ENCODE measurements around the gene TCF4.

Gene TCF4

DNA sequence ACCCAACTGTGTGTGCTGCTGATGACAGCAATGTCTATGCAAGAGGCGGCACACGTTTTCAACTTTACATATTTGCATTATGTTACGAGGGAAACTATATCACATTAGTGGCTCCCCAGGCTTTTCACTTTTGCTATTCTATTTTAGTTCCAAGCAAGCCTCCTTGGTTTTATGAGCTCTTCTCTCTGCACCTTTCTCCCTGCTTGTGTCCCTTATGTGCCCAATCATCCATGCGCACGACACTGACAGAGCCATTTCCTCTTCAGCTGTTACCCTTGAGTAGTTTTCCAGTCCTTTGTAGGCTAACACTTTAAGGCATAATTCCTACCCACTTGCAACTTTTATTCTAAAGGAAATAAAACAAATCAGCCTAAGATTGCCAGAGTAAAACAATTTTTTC lies 154.3 kb downstream of the TCF4 start:
- H3K27ac ChIP-seq (ENCODE audit: low read depth, low read length) = no peak overlapping the region
- no peaks in the 10 kb centered on the region for H3K4me1 ChIP-seq (ENCODE audit: control insufficient read depth in 1 of 2, insufficient read depth in 2 of 2, low read length in 2 of 2)
- H3K4me3 ChIP-seq (ENCODE audit: low read depth in 1 of 2, low read length in 2 of 2) = no peak overlapping the region

DNA sequence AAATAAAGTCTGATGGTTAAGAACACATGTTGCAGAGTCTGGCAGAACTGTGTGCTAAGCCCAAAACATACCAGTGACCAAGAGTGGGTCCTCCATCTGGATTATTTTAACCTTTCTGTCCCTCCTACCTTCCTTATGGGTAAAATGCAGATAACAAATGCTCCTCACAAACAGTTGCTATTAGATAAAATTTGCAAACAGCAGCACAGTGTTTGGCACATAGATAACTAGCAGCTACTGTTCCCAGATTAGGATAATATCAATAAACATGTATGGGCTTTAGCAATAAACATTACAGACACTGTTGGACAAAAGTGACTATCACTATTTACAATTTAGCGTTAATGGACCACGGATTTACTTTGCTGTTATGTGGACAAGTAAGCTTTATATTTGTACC lies 154.9 kb downstream of the TCF4 start:
- no peaks in the 10 kb centered on the region for H3K9me3 ChIP-seq (ENCODE audit: control insufficient read depth in 1 of 2, low read length in 2 of 2)
- no peaks in the 10 kb centered on the region for H3K4me1 ChIP-seq (ENCODE audit: control insufficient read depth in 1 of 2, insufficient read depth in 2 of 2, low read length in 2 of 2)
- no peaks in the 10 kb centered on the region for H3K27me3 ChIP-seq (ENCODE audit: control insufficient read depth in 1 of 2, insufficient read depth in 2 of 2, low read length in 2 of 2)
- no peaks in the 10 kb centered on the region for H3K36me3 ChIP-seq (ENCODE audit: control insufficient read depth in 1 of 2, insufficient read depth in 2 of 2, low read length in 2 of 2)
- H3K27ac ChIP-seq (ENCODE audit: low read depth, low read length) = no peak overlapping the region
- H3K9ac ChIP-seq (ENCODE audit: low read depth in 1 of 2, low read length in 2 of 2) = no peak overlapping the region
- H3K4me3 ChIP-seq (ENCODE audit: low read depth in 1 of 2, low read length in 2 of 2) = no peak overlapping the region

More for the DNA sequence above, 154.3 kb downstream of the TCF4 start:
- Histone ChIP-seq H3K9ac (ENCODE audit: low read depth in 1 of 2, low read length in 2 of 2) (no peak overlapping the region), H3K9me3 (ENCODE audit: control insufficient read depth in 1 of 2, low read length in 2 of 2) (no peaks in the 10 kb centered on the region), H3K36me3 (ENCODE audit: control insufficient read depth in 1 of 2, insufficient read depth in 2 of 2, low read length in 2 of 2) (no peaks in the 10 kb centered on the region), H3K27me3 (ENCODE audit: control insufficient read depth in 1 of 2, insufficient read depth in 2 of 2, low read length in 2 of 2) (no peaks in the 10 kb centered on the region)

DNA sequence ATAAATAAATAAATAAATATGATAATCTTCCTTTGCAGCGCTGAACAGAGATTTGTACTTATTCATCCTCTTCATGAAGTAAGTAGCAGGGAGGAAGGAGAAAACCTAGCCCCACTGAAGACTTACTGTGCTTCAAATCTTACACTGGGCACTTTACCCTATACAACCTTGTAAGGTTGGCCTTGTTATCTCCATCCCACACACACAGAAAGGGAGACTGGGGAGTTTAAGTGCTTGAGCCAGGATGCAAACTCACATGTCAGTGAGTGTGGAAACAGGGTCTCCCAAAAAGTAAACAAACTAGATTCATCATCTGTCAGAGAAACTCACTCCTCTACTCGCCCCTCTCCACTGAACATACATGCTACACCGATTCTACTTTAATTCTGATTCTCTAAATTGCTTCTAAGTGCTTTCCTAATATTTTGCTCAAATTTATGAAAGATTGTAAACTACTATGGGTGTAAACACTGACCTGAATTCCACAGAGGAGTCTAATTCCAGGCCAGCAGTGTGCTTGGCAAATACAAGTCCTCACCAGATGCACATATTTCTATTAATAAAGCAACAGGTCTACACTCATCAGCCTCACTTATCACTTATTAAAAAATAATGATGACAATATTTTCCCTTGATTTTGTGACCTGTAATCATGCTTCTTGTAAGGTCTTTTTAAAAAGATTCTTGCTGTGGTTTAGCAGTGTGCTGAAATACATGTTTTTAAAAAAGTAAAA lies 155.5 kb downstream of the TCF4 start:
- H3K4me3 ChIP-seq (ENCODE audit: low read depth in 1 of 2, low read length in 2 of 2) = no peak overlapping the region
- no peaks in the 10 kb centered on the region for H3K27me3 ChIP-seq (ENCODE audit: control insufficient read depth in 1 of 2, insufficient read depth in 2 of 2, low read length in 2 of 2)
- no peaks in the 10 kb centered on the region for H3K9me3 ChIP-seq (ENCODE audit: control insufficient read depth in 1 of 2, low read length in 2 of 2)
- H3K9ac ChIP-seq (ENCODE audit: low read depth in 1 of 2, low read length in 2 of 2) = no peak overlapping the region
- H3K4me1 ChIP-seq (ENCODE audit: control insufficient read depth in 1 of 2, insufficient read depth in 2 of 2, low read length in 2 of 2) = no peaks in the 10 kb centered on the region
- no peaks in the 10 kb centered on the region for H3K36me3 ChIP-seq (ENCODE audit: control insufficient read depth in 1 of 2, insufficient read depth in 2 of 2, low read length in 2 of 2)
- H3K27ac ChIP-seq (ENCODE audit: low read depth, low read length) = no peak overlapping the region

DNA sequence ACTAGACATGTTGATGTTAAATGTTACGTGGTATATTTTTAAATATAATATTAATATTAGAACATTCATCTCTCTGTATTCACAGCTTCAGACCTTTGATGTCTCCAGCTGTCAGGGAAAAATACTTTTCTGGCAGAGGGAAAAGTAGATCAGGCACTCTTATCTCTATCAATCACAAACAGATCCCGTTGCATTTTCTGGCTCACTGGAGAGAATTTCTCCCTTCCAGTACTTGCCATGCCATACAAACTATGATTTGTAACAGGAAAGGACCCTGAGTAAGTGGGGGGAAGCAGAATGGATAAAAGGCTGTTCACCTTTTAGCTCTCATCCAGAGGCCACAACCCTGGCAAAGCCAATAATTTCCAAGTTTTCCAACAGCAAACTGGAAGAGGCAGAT lies 158.0 kb downstream of the TCF4 start:
- H3K9me3 ChIP-seq (ENCODE audit: control insufficient read depth in 1 of 2, low read length in 2 of 2) = no peaks in the 10 kb centered on the region
- no peak overlapping the region for H3K9ac ChIP-seq (ENCODE audit: low read depth in 1 of 2, low read length in 2 of 2)
- no peak overlapping the region for H3K27ac ChIP-seq (ENCODE audit: low read depth, low read length)
- H3K4me1 ChIP-seq (ENCODE audit: control insufficient read depth in 1 of 2, insufficient read depth in 2 of 2, low read length in 2 of 2) = no peaks in the 10 kb centered on the region
- H3K36me3 ChIP-seq (ENCODE audit: control insufficient read depth in 1 of 2, insufficient read depth in 2 of 2, low read length in 2 of 2) = no peaks in the 10 kb centered on the region
- no peaks in the 10 kb centered on the region for H3K27me3 ChIP-seq (ENCODE audit: control insufficient read depth in 1 of 2, insufficient read depth in 2 of 2, low read length in 2 of 2)
- no peak overlapping the region for H3K4me3 ChIP-seq (ENCODE audit: low read depth in 1 of 2, low read length in 2 of 2)

DNA sequence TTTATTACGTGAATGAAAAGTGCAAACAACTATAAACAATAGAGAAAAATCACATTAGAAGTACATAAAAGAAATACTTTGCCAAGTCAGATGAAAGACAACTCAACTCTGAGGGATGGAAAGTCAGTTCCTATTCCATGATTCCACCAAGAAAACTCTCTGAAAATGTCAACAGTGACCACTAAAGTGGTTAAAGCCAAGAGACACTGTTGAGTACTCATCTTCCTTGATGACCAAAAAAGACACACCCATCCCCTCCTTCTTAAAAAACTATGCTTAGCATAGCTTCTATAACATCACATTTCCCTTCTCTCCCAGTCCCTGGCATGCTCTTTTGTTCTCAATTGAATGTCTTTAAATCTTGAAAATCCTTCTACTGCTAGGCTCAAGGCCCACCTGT lies 160.0 kb downstream of the TCF4 start:
- no peaks in the 10 kb centered on the region for H3K9me3 ChIP-seq (ENCODE audit: control insufficient read depth in 1 of 2, low read length in 2 of 2)
- no peak overlapping the region for H3K27ac ChIP-seq (ENCODE audit: low read depth, low read length)
- no peak overlapping the region for H3K9ac ChIP-seq (ENCODE audit: low read depth in 1 of 2, low read length in 2 of 2)
- H3K36me3 ChIP-seq (ENCODE audit: control insufficient read depth in 1 of 2, insufficient read depth in 2 of 2, low read length in 2 of 2) = no peaks in the 10 kb centered on the region
- no peaks in the 10 kb centered on the region for H3K4me1 ChIP-seq (ENCODE audit: control insufficient read depth in 1 of 2, insufficient read depth in 2 of 2, low read length in 2 of 2)
- H3K4me3 ChIP-seq (ENCODE audit: low read depth in 1 of 2, low read length in 2 of 2) = no peak overlapping the region
- H3K27me3 ChIP-seq (ENCODE audit: control insufficient read depth in 1 of 2, insufficient read depth in 2 of 2, low read length in 2 of 2) = no peaks in the 10 kb centered on the region

DNA sequence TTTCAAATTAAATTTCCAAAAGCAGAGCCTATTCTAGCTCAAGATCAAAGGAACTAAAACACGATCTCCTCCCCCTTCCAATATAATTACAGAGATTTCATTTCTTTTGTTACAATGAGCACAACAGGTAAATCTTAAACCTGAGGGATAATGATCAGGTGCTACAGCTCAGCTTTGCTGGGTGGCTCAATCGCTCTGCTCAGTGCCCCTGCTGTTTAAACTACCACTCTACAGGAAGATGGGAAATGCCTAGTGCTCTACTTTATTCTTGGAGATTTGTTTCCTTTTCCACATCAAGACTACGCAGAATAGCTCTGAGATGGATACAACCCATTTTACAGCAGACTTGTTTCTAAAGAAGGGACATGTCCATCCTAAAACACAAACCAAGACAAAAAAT lies 162.3 kb downstream of the TCF4 start:
- no peaks in the 10 kb centered on the region for H3K9me3 ChIP-seq (ENCODE audit: control insufficient read depth in 1 of 2, low read length in 2 of 2)
- H3K9ac ChIP-seq (ENCODE audit: low read depth in 1 of 2, low read length in 2 of 2) = no peak overlapping the region
- H3K36me3 ChIP-seq (ENCODE audit: control insufficient read depth in 1 of 2, insufficient read depth in 2 of 2, low read length in 2 of 2) = no peaks in the 10 kb centered on the region
- H3K27me3 ChIP-seq (ENCODE audit: control insufficient read depth in 1 of 2, insufficient read depth in 2 of 2, low read length in 2 of 2) = no peaks in the 10 kb centered on the region
- no peaks in the 10 kb centered on the region for H3K4me1 ChIP-seq (ENCODE audit: control insufficient read depth in 1 of 2, insufficient read depth in 2 of 2, low read length in 2 of 2)
- H3K27ac ChIP-seq (ENCODE audit: low read depth, low read length) = no peak overlapping the region
- H3K4me3 ChIP-seq (ENCODE audit: low read depth in 1 of 2, low read length in 2 of 2) = no peak overlapping the region

DNA sequence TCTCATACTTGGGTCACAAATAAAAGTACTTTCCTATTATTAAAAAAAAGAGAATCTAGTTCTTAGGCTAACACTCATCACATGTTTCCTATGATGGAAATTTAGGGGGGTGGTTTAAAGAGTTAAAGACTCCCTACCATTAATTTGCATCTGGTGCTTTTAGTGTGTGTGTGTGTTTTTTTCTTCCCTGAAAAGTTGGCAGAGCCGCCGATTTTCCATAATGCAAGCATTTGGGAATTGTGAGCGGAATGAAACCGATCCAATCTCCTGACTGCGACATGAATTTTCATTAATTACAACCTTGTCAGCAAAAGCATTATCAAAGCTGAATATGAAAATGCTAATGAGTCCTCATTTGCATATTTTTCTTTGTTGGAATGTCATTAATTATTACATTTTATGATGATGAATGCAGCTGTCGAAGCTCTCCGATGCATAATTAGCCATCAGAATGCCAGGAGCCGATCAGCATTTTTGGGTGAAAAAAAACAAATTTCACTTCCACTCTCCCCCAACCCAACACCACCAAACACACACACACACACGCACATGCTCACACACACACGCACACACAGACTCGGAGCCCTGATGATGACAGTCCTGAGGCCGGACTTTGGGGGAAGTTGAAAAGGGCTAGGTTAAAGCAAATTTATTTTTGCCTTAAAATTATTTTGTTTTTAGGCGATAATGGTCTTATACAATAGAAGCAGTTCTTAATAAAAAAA lies 165.4 kb downstream of the TCF4 start:
- no peaks in the 10 kb centered on the region for H3K4me1 ChIP-seq (ENCODE audit: control insufficient read depth in 1 of 2, insufficient read depth in 2 of 2, low read length in 2 of 2)
- no peaks in the 10 kb centered on the region for H3K27me3 ChIP-seq (ENCODE audit: control insufficient read depth in 1 of 2, insufficient read depth in 2 of 2, low read length in 2 of 2)
- no peak overlapping the region for H3K9ac ChIP-seq (ENCODE audit: low read depth in 1 of 2, low read length in 2 of 2)
- peak overlapping the region; percentile 27 to 30 for H3K4me3 ChIP-seq (ENCODE audit: low read depth in 1 of 2, low read length in 2 of 2)
- H3K9me3 ChIP-seq (ENCODE audit: control insufficient read depth in 1 of 2, low read length in 2 of 2) = no peaks in the 10 kb centered on the region
- no peak overlapping the region for H3K27ac ChIP-seq (ENCODE audit: low read depth, low read length)
- no peaks in the 10 kb centered on the region for H3K36me3 ChIP-seq (ENCODE audit: control insufficient read depth in 1 of 2, insufficient read depth in 2 of 2, low read length in 2 of 2)

DNA sequence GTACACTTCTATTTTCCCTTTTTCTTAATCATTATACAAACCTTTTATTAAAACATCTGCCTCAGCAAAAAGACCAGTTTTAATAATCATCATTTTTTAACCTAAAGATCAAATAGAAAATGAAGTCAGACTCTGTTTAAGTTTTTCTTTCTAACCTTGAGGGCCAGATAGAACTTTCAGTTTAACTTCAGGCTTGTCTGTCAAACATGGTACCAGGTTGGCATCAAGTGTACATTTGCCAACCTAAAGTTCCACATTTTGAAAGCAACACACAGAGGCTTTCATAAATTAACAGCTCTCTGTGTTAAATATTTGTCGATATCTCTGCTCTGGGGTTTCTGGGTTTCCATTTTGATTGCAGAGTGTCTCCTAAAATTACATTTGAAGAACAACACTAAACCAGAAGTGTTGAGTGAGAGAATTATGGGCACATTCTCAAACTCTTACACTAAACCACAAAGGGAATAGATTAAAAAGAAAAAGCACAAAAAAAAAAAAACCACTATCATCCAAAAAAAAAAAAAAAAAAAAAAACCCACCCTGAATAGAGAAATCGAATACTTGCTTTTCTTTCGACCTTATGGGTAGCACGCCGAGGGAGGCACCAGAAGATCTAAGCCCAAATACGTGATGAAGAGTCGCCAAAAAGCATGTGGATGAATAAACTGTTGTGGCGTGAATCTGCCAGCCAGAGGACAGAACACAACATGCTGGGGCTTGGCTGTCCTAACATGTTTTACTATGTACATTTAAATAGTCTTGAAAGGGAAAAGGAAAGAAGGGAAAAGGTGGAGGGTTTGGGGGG lies 166.2 kb downstream of the TCF4 start:
- Histone ChIP-seq H3K9me3 (ENCODE audit: control insufficient read depth in 1 of 2, low read length in 2 of 2) (no peaks in the 10 kb centered on the region), H3K27ac (ENCODE audit: low read depth, low read length) (peak overlapping the region; percentile 30), H3K4me3 (ENCODE audit: low read depth in 1 of 2, low read length in 2 of 2) (no peak overlapping the region), H3K36me3 (ENCODE audit: control insufficient read depth in 1 of 2, insufficient read depth in 2 of 2, low read length in 2 of 2) (no peaks in the 10 kb centered on the region), H3K4me1 (ENCODE audit: control insufficient read depth in 1 of 2, insufficient read depth in 2 of 2, low read length in 2 of 2) (no peaks in the 10 kb centered on the region), H3K9ac (ENCODE audit: low read depth in 1 of 2, low read length in 2 of 2) (no peak overlapping the region), H3K27me3 (ENCODE audit: control insufficient read depth in 1 of 2, insufficient read depth in 2 of 2, low read length in 2 of 2) (no peaks in the 10 kb centered on the region)

DNA sequence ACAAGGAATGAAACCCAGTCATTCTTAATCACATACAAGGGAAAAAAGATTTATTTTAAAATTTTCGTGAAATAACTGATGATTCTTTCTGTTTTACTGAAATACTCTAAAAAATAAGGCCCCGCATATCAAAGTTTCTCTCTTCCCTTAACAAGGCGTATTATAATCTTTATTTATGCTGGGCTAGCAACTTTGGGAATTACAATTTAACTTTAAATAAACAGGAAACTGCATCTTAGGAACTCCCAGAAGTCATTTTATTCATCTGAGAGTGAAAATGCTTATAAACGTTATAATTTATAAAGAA lies 166.7 kb downstream of the TCF4 start:
- no peak overlapping the region for H3K9ac ChIP-seq (ENCODE audit: low read depth in 1 of 2, low read length in 2 of 2)
- H3K9me3 ChIP-seq (ENCODE audit: control insufficient read depth in 1 of 2, low read length in 2 of 2) = no peaks in the 10 kb centered on the region
- peak overlapping the region; percentile 30 for H3K27ac ChIP-seq (ENCODE audit: low read depth, low read length)
- H3K27me3 ChIP-seq (ENCODE audit: control insufficient read depth in 1 of 2, insufficient read depth in 2 of 2, low read length in 2 of 2) = no peaks in the 10 kb centered on the region
- H3K4me1 ChIP-seq (ENCODE audit: control insufficient read depth in 1 of 2, insufficient read depth in 2 of 2, low read length in 2 of 2) = no peaks in the 10 kb centered on the region
- no peak overlapping the region for H3K4me3 ChIP-seq (ENCODE audit: low read depth in 1 of 2, low read length in 2 of 2)
- no peaks in the 10 kb centered on the region for H3K36me3 ChIP-seq (ENCODE audit: control insufficient read depth in 1 of 2, insufficient read depth in 2 of 2, low read length in 2 of 2)

DNA sequence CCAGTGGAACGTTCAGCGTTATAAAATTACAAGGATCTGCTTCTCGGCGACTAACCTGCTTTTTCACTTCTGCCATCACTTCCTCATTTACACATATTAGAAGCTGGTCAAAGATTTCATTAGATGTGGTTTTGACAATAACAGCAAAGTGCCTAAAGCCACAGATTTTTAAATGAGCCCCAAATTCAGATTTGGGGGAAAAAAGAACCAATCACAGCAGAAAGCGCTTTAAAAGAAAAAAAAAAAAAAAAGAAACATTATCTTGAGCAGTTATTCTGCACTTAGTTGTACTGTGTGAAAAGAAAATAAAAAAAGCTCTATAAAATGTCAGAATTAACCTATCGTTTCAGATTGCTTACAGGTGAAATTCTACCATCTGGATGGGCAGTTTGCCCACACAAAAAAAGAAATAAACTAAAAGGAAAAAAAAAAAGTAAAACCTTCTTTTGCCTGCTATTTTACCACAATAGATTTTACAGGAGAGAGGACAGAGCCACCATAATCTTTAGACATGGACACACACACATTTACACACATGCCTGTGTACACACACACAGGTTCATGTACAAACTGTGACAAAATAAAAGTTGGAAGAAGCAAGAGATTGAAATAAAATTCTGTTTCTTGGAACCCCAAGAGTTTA lies 167.2 kb downstream of the TCF4 start:
- Histone ChIP-seq H3K9me3 (ENCODE audit: control insufficient read depth in 1 of 2, low read length in 2 of 2) (no peaks in the 10 kb centered on the region), H3K36me3 (ENCODE audit: control insufficient read depth in 1 of 2, insufficient read depth in 2 of 2, low read length in 2 of 2) (no peaks in the 10 kb centered on the region), H3K4me3 (ENCODE audit: low read depth in 1 of 2, low read length in 2 of 2) (peak overlapping the region; percentile 2 to 37), H3K4me1 (ENCODE audit: control insufficient read depth in 1 of 2, insufficient read depth in 2 of 2, low read length in 2 of 2) (no peaks in the 10 kb centered on the region), H3K9ac (ENCODE audit: low read depth in 1 of 2, low read length in 2 of 2) (peak overlapping the region in 1 of 2 donors; percentile 15), H3K27me3 (ENCODE audit: control insufficient read depth in 1 of 2, insufficient read depth in 2 of 2, low read length in 2 of 2) (no peaks in the 10 kb centered on the region), H3K27ac (ENCODE audit: low read depth, low read length) (peak overlapping the region; percentile 30)

All from duodenal mucosa (tissue), 2 donors.